Measurements from ENCODE around the gene SEPHS1.

- TF ChIP-seq REST (IDR thresholded peaks at IDR 0.05; ENCODE audit: insufficient read depth in 1 of 2, low read depth in 2 of 2, low read length in 2 of 2): no peak
- TF ChIP-seq SIN3A (IDR thresholded peaks at IDR 0.05; ENCODE audit: borderline replicate concordance, insufficient read depth, low read length): no peak
- no peak for TF ChIP-seq TAF1 (IDR thresholded peaks at IDR 0.05; ENCODE audit: borderline replicate concordance, insufficient read depth, low read length)
- TF ChIP-seq POLR2AphosphoS5 (IDR thresholded peaks at IDR 0.05; ENCODE audit: low read depth, low read length): no peak
Observed at GRCh38 chr10:13334556-13334955, 13.5 kb downstream of the SEPHS1 start.
